GM06990 (cell line): ENCODE data around the gene RPL5.

Experiments used
- DNase-seq: peaks from one replicate; pipeline ENCODE4 v3.0.0-alpha.2; 2011; ENCODE audit not compliant: insufficient read length; ENCODE audit errors: extremely low read depth
- H3K27me3 ChIP-seq: replicated peaks from 2 replicates; pipeline ENCODE4 v1.6.0; 2011; ENCODE audit warnings: low read length; ENCODE audit not compliant: control insufficient read depth, insufficient read depth
- H3K36me3 ChIP-seq: 2 replicates; pipeline ENCODE4 v1.5.1; 2011; ENCODE audit warnings: low read length; ENCODE audit not compliant: control insufficient read depth, insufficient read depth
- H3K4me3 ChIP-seq: replicated peaks from 2 replicates; pipeline ENCODE4 v1.5.1; 2011; ENCODE audit warnings: low read depth, mild to moderate bottlenecking, control low read depth, low read length
- TF ChIP-seq, protein P1 (sequence below): IDR thresholded peaks from 2 replicates; pipeline ENCODE4 v1.5.1; 2011; ENCODE audit warnings: low read length, control low read depth, mild to moderate bottlenecking, inconsistent platforms; ENCODE audit not compliant: insufficient read depth, poor library complexity, severe bottlenecking

Gene RPL5

GRCh38 chr1:92879316-92879968 lies 47.6 kb downstream of the RPL5 start:
- DNase-seq = no peak
- Histone ChIP-seq H3K36me3 (no peaks in the 10 kb centered on the region), H3K27me3 (no peaks in the 10 kb centered on the region), H3K4me3 (no peak overlapping the region)
- TF ChIP-seq, protein P1, sequence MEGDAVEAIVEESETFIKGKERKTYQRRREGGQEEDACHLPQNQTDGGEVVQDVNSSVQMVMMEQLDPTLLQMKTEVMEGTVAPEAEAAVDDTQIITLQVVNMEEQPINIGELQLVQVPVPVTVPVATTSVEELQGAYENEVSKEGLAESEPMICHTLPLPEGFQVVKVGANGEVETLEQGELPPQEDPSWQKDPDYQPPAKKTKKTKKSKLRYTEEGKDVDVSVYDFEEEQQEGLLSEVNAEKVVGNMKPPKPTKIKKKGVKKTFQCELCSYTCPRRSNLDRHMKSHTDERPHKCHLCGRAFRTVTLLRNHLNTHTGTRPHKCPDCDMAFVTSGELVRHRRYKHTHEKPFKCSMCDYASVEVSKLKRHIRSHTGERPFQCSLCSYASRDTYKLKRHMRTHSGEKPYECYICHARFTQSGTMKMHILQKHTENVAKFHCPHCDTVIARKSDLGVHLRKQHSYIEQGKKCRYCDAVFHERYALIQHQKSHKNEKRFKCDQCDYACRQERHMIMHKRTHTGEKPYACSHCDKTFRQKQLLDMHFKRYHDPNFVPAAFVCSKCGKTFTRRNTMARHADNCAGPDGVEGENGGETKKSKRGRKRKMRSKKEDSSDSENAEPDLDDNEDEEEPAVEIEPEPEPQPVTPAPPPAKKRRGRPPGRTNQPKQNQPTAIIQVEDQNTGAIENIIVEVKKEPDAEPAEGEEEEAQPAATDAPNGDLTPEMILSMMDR = no peak

- Histone ChIP-seq H3K27me3 (no peaks in the 10 kb centered on the region), H3K4me3 (no peak overlapping the region), H3K36me3 (no peaks in the 10 kb centered on the region)
- TF ChIP-seq, protein P1 = no peak
- DNase-seq = no peak
These were observed 49.6 kb downstream of the RPL5 start for GRCh38 chr1:92881391-92881790.

- TF ChIP-seq, protein P1 = no peak
- H3K36me3 ChIP-seq = no peaks in the 10 kb centered on the region
- no peak overlapping the region for H3K4me3 ChIP-seq
- H3K27me3 ChIP-seq = no peaks in the 10 kb centered on the region
- no peak for DNase-seq
These were observed 51.0 kb downstream of the RPL5 start for GRCh38 chr1:92882819-92883218.

GRCh38 chr1:92883297-92883696 lies 51.5 kb downstream of the RPL5 start:
- H3K4me3 ChIP-seq = no peak overlapping the region
- DNase-seq = no peak
- TF ChIP-seq, protein P1 = no peak
- H3K36me3 ChIP-seq = no peaks in the 10 kb centered on the region
- no peaks in the 10 kb centered on the region for H3K27me3 ChIP-seq

GRCh38 chr1:92884195-92884594 lies 52.4 kb downstream of the RPL5 start:
- TF ChIP-seq, protein P1 = no peak
- Histone ChIP-seq H3K27me3 (no peaks in the 10 kb centered on the region), H3K36me3 (no peaks in the 10 kb centered on the region), H3K4me3 (no peak overlapping the region)
- DNase-seq = no peak
